ENCODE measurements around the gene SLC25A22. TPM values are rescaled to one million over a fixed set of nuclear protein-coding genes. Genes with fewer than 3 reads are reported as not detected.

The SLC25A22 gene
- total RNA-seq, 2 donors from 2014 or later: 10.7 to 16.9 TPM

- peak; percentile 70 for DNase-seq (ENCODE audit: low spot score)
- H3K4me1 ChIP-seq (ENCODE audit: control insufficient read depth in 1 of 2, low read depth in 2 of 2): peaks cover 23 to 31% of the 10 kb centered on the region in 2 donors
- peak; percentile 56 for ATAC-seq (ENCODE audit: insufficient number of reproducible peaks, low FRiP score, low read depth)
- H3K9me3 ChIP-seq: no peaks in the 10 kb centered on the region
- H3K27me3 ChIP-seq (replicated peaks; ENCODE audit: insufficient read depth): no peaks in the 10 kb centered on the region
- peak overlapping the region; percentile 98 for H3K4me3 ChIP-seq
- TF ChIP-seq CTCF (IDR thresholded peaks at IDR 0.05): no peak
- peaks cover 26% of the 10 kb centered on the region for H3K36me3 ChIP-seq
- peak overlapping the region; percentile 99 to 100 for H3K27ac ChIP-seq
These were observed 22.0 kb upstream of the SLC25A22 start for GRCh38 chr11:819943-820649.

- no peaks in the 10 kb centered on the region for H3K27me3 ChIP-seq (replicated peaks; ENCODE audit: insufficient read depth)
- peak; percentile 63 for TF ChIP-seq CTCF (IDR thresholded peaks at IDR 0.05)
These were observed 21.2 kb upstream of the SLC25A22 start for GRCh38 chr11:819129-819931.

DNA sequence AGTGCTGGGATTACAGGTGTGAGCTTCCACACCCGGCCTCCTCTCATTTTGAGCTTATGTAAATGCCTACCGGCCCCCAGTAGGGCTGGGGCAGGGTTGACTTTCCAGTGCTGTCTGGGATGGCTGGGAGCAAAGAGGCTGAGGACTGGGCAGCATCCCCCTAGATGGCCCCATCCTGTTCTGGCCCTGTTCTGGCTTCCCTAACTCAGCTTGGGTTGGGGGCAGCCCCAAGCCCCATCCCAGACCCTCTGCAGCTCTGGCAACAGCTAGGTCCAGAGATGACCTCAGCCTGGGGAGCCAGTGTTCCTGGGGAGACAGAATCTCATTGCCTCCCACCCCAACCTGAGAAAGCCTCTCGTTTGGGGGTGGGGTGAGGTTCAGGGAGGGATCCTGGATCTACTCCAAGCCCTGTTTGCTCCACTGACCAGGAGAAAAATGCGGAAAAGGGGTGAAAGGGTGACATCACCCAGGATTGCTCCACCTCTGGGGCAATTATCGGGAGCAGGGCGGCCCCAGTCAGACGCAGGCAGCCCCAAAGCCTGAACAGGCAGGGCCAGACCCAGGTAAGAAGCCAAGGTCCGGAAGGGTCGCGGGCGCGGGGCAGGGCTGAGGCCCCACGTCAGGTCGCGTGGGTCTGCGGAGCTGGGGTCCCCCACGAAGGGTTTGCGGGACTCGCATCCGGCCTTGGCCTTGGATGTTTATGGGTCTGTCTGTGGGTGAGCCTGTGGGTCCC lies 20.5 kb upstream of the SLC25A22 start, which contains the start of gene PNPLA2:
TSS of gene PNPLA2 (plus strand) at position 519 of the 733 bp plus-strand sequence. CDS start 805 bp downstream, outside the sequence.
- Histone ChIP-seq H3K4me1 (ENCODE audit: control insufficient read depth in 1 of 2, low read depth in 2 of 2) (peaks cover 23 to 31% of the 10 kb centered on the region in 2 donors), H3K36me3 (peaks cover 18% of the 10 kb centered on the region), H3K27me3 (replicated peaks; ENCODE audit: insufficient read depth) (no peaks in the 10 kb centered on the region), H3K4me3 (peak within 1 kb of the TSS; percentile 98), H3K9me3 (no peaks in the 10 kb centered on the region), H3K27ac (peak within 1 kb of the TSS; percentile 99 to 100)
- DNase-seq (ENCODE audit: low spot score): no peak
- no peak for ATAC-seq (ENCODE audit: insufficient number of reproducible peaks, low FRiP score, low read depth)
- no peak for TF ChIP-seq CTCF (IDR thresholded peaks at IDR 0.05)

More at GRCh38 chr11:819129-819931, 21.2 kb upstream of the SLC25A22 start:
- ATAC-seq (ENCODE audit: insufficient number of reproducible peaks, low FRiP score, low read depth) (peak; percentile 62), DNase-seq (ENCODE audit: low spot score) (peak; percentile 70)
- Histone ChIP-seq H3K4me1 (ENCODE audit: control insufficient read depth in 1 of 2, low read depth in 2 of 2) (peaks cover 23 to 31% of the 10 kb centered on the region in 2 donors), H3K27ac (peak overlapping the region; percentile 99 to 100), H3K4me3 (peak overlapping the region; percentile 98), H3K36me3 (peaks cover 22% of the 10 kb centered on the region), H3K9me3 (no peaks in the 10 kb centered on the region)

DNA sequence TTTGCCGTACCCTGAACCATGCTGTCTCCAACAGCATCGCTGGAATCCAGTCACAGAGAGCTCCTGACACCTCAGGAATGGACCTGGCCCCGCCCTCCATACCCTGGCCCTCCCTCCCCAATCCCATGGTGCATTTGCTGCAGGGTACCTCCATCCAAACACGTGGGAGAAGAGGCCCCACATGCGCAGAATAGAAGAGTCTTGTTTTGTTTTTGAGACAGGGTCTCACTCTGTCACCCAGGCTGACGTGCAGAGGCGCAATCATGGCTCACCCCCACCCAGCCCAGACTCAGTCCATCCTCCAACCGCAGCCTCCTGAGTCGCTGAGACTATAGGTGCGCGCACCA lies 18.3 kb upstream of the SLC25A22 start:
- DNase-seq (ENCODE audit: low spot score): no peak
- Histone ChIP-seq H3K27ac (no peak overlapping the region), H3K9me3 (no peaks in the 10 kb centered on the region), H3K27me3 (replicated peaks; ENCODE audit: insufficient read depth) (no peaks in the 10 kb centered on the region), H3K4me1 (ENCODE audit: control insufficient read depth in 1 of 2, low read depth in 2 of 2) (peaks cover 15 to 23% of the 10 kb centered on the region in 2 donors), H3K36me3 (peaks cover 28% of the 10 kb centered on the region), H3K4me3 (no peak overlapping the region)
- TF ChIP-seq CTCF (IDR thresholded peaks at IDR 0.05): no peak
- ATAC-seq (ENCODE audit: insufficient number of reproducible peaks, low FRiP score, low read depth): no peak

Measured in thoracic aorta (tissue), 2 donors.